OCI-LY7 (cell line): ENCODE data around the gene IRX5. TPM values are rescaled to one million over a fixed set of nuclear protein-coding genes. Genes with fewer than 3 reads are reported as not detected.

Experiments
- BruUV-seq: library from RNA; stranded (reverse); fragments of 400-500 nt; replicated peaks from 2 replicates; lab custom pipeline; 2021; lab: Mats Ljungman, UMichigan
- CTCF ChIA-PET: fragments of 300-600 bp; sonication (Branson Sonifier 250); formaldehyde crosslinking; loops from one replicate; lab custom pipeline; 2022; ENCODE audit warnings: antibody characterized with exemption; ENCODE audit not compliant: unreplicated experiment; lab: Charles Lee
- POLR2A ChIA-PET: fragments of 300-600 bp; sonication (Branson Sonifier 250); formaldehyde crosslinking; loops from one replicate; lab custom pipeline; 2022; ENCODE audit warnings: antibody characterized with exemption; lab: Charles Lee
- DNase-seq: peaks from one replicate; pipeline ENCODE4 v3.0.0-alpha.2; 2015; ENCODE audit warnings: low spot score
- H2AFZ ChIP-seq: fragments of 200-600 bp; sonication (generic), shearing (Covaris generic); 2 replicates; pipeline ENCODE4 v1.6.1; 2014; ENCODE audit warnings: mild to moderate bottlenecking, antibody characterized with exemption, low read length, moderate library complexity
- H3K27ac ChIP-seq: fragments of 200-600 bp; sonication (generic); 2 replicates; pipeline ENCODE4 v1.5.1; 2014; ENCODE audit warnings: mixed run types, low read depth, mild to moderate bottlenecking, moderate library complexity, low read length, inconsistent platforms; ENCODE audit not compliant: poor library complexity, severe bottlenecking
- H3K36me3 ChIP-seq: fragments of 200-600 bp; sonication (generic); 2 replicates; pipeline ENCODE4 v1.6.1; 2014; ENCODE audit warnings: mild to moderate bottlenecking, antibody characterized with exemption, low read length, moderate library complexity, mixed read lengths; ENCODE audit not compliant: insufficient read depth
- H3K4me1 ChIP-seq: fragments of 200-600 bp; sonication (generic); 2 replicates; pipeline ENCODE4 v1.5.1; 2014; ENCODE audit warnings: mild to moderate bottlenecking, low read length; ENCODE audit not compliant: insufficient read depth, poor library complexity, severe bottlenecking
- H3K4me2 ChIP-seq: fragments of 200-600 bp; sonication (generic); 2 replicates; pipeline ENCODE4 v1.6.1; 2014; ENCODE audit warnings: mild to moderate bottlenecking, low read length
- H3K4me3 ChIP-seq: fragments of 200-600 bp; sonication (generic); 2 replicates; pipeline ENCODE4 v1.5.1; 2014; ENCODE audit warnings: mild to moderate bottlenecking, low read depth, low read length; ENCODE audit not compliant: poor library complexity, severe bottlenecking
- H3K79me2 ChIP-seq: fragments of 200-600 bp; sonication (generic); 2 replicates; pipeline ENCODE4 v1.6.1; 2016; ENCODE audit warnings: low read depth, mild to moderate bottlenecking, low read length, moderate library complexity, mixed read lengths; ENCODE audit not compliant: insufficient read depth
- H3K9me2 ChIP-seq: fragments of 200-600 bp; sonication (generic); 2 replicates; pipeline ENCODE4 v1.6.1; 2016; ENCODE audit warnings: mild to moderate bottlenecking, low read length, mixed read lengths; ENCODE audit not compliant: insufficient read depth
- H3K9me3 ChIP-seq: fragments of 200-600 bp; sonication (generic); 2 replicates; pipeline ENCODE4 v1.6.1; 2014; ENCODE audit warnings: mild to moderate bottlenecking, mixed run types, low read length, mixed read lengths
- H4K20me1 ChIP-seq: fragments of 200-600 bp; sonication (generic); 2 replicates; pipeline ENCODE4 v1.6.1; 2014; ENCODE audit warnings: mild to moderate bottlenecking, antibody characterized with exemption, low read length, moderate library complexity, mixed read lengths; ENCODE audit not compliant: insufficient read depth
- EZH2phosphoT487 ChIP-seq: fragments of 200-600 bp; sonication (generic); IDR thresholded peaks from 2 replicates; pipeline ENCODE4 v1.6.1; 2018; ENCODE audit warnings: low read depth, borderline replicate concordance, mild to moderate bottlenecking, mixed run types, antibody characterized with exemption, low read length, moderate library complexity, mixed read lengths
- intact Hi-C: fragments of 100-400 bp; cut with micrococcal nuclease; formaldehyde crosslinking; loops from one replicate; pipeline ENCODE4 v1.10.0; 2022; ENCODE audit not compliant: unreplicated experiment
- total RNA-seq, 2 experiments: library from RNA; depleted of rRNA in 1 of 2; stranded (reverse); fragments of >200 nt in 1 of 2; shearing (Covaris generic) in 1 of 2; gene quantifications; 2 replicates each; pipeline ENCODE4 v1.2.3, GENCODE V29; 2014 to 2022
- TF ChIP-seq, protein P1 (sequence below): fragments of 200-600 bp; sonication (generic); conservative IDR thresholded peaks from 2 replicates; pipeline ENCODE4 v1.5.1; 2014; ENCODE audit warnings: mild to moderate bottlenecking, antibody characterized with exemption, low read length, moderate library complexity, mixed read lengths

The IRX5 gene
- total RNA-seq, 2 experiments from 2014 or later, result 5.1 to 5.9 TPM

GRCh38 chr16:54936979-54937670 is 6.5 kb downstream of the IRX5 start:
- Histone ChIP-seq H2AFZ (no peak overlapping the region), H3K4me3 (no peak overlapping the region), H3K36me3 (peaks cover 4% of the 10 kb centered on the region; the same call in 1 of the 2 replicates), H4K20me1 (no peaks in the 10 kb centered on the region), H3K79me2 (no peaks in the 10 kb centered on the region), H3K4me1 (no peaks in the 10 kb centered on the region), H3K4me2 (no peak overlapping the region), H3K9me2 (no peaks in the 10 kb centered on the region), H3K9me3 (no peaks in the 10 kb centered on the region), H3K27ac (no peak overlapping the region)
- TF ChIP-seq EZH2phosphoT487, result no peak
- TF ChIP-seq, protein P1, sequence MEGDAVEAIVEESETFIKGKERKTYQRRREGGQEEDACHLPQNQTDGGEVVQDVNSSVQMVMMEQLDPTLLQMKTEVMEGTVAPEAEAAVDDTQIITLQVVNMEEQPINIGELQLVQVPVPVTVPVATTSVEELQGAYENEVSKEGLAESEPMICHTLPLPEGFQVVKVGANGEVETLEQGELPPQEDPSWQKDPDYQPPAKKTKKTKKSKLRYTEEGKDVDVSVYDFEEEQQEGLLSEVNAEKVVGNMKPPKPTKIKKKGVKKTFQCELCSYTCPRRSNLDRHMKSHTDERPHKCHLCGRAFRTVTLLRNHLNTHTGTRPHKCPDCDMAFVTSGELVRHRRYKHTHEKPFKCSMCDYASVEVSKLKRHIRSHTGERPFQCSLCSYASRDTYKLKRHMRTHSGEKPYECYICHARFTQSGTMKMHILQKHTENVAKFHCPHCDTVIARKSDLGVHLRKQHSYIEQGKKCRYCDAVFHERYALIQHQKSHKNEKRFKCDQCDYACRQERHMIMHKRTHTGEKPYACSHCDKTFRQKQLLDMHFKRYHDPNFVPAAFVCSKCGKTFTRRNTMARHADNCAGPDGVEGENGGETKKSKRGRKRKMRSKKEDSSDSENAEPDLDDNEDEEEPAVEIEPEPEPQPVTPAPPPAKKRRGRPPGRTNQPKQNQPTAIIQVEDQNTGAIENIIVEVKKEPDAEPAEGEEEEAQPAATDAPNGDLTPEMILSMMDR, result peak; percentile 67
- intact Hi-C loops, result no loop called here
- no TSS peak for BruUV-seq
- DNase-seq, result no peak
- ChIA-PET POLR2A (no interaction called here), CTCF (interaction anchor here (0.6 kb wide), 1 partner anchor 60 kb away, joined by 3 read pairs; no protein-coding TSS in a partner anchor)

DNA sequence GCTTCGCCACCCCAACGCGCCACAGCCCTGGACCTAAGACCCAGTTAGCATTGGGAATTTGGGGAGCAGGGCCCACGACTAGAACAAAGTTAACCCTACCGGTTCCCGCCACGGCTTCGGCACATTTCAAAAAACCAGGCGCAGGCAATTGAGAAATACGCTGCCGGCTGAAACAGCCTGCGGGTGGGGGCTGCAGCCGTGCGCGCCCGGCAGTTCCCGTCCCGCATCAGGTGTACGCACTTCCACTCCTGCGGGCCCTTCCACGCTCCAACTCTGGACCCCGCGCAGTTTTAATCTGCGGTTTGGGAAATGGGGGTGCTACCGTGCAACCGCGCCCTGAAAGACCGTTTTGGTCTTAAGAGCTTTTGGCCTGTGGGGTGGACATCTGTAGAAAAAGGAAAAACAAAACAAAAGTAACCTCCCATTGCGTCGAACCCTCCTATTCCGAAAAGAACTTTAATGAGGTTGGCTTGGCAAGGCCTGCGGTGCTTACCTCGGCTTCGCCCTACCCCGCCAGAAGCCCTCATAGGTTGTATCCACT is 7.1 kb downstream of the IRX5 start:
- intact Hi-C loops, result no loop called here
- Histone ChIP-seq H3K79me2 (no peaks in the 10 kb centered on the region), H3K4me1 (no peaks in the 10 kb centered on the region), H3K27ac (no peak overlapping the region), H3K9me2 (no peaks in the 10 kb centered on the region), H2AFZ (no peak overlapping the region), H3K36me3 (peaks cover 4% of the 10 kb centered on the region; the same call in 1 of the 2 replicates), H3K9me3 (no peaks in the 10 kb centered on the region), H3K4me3 (no peak overlapping the region), H3K4me2 (no peak overlapping the region), H4K20me1 (no peaks in the 10 kb centered on the region)
- CTCF ChIA-PET, result no interaction called here
- DNase-seq, result no peak
- TF ChIP-seq, protein P1, result no peak
- no peak for TF ChIP-seq EZH2phosphoT487
- BruUV-seq, result no TSS peak
- POLR2A ChIA-PET, result no interaction called here
